ENCODE results near the gene STRA8. TPM values are rescaled to one million over a fixed set of nuclear protein-coding genes. Genes with fewer than 3 reads are reported as not detected.

Gene STRA8
- total and polyA plus RNA-seq, 2 of the 13 experiments (the other 11 are each of a cell fraction or from before 2014, with no cell fraction given), result not detected

- TF ChIP-seq, protein P1, sequence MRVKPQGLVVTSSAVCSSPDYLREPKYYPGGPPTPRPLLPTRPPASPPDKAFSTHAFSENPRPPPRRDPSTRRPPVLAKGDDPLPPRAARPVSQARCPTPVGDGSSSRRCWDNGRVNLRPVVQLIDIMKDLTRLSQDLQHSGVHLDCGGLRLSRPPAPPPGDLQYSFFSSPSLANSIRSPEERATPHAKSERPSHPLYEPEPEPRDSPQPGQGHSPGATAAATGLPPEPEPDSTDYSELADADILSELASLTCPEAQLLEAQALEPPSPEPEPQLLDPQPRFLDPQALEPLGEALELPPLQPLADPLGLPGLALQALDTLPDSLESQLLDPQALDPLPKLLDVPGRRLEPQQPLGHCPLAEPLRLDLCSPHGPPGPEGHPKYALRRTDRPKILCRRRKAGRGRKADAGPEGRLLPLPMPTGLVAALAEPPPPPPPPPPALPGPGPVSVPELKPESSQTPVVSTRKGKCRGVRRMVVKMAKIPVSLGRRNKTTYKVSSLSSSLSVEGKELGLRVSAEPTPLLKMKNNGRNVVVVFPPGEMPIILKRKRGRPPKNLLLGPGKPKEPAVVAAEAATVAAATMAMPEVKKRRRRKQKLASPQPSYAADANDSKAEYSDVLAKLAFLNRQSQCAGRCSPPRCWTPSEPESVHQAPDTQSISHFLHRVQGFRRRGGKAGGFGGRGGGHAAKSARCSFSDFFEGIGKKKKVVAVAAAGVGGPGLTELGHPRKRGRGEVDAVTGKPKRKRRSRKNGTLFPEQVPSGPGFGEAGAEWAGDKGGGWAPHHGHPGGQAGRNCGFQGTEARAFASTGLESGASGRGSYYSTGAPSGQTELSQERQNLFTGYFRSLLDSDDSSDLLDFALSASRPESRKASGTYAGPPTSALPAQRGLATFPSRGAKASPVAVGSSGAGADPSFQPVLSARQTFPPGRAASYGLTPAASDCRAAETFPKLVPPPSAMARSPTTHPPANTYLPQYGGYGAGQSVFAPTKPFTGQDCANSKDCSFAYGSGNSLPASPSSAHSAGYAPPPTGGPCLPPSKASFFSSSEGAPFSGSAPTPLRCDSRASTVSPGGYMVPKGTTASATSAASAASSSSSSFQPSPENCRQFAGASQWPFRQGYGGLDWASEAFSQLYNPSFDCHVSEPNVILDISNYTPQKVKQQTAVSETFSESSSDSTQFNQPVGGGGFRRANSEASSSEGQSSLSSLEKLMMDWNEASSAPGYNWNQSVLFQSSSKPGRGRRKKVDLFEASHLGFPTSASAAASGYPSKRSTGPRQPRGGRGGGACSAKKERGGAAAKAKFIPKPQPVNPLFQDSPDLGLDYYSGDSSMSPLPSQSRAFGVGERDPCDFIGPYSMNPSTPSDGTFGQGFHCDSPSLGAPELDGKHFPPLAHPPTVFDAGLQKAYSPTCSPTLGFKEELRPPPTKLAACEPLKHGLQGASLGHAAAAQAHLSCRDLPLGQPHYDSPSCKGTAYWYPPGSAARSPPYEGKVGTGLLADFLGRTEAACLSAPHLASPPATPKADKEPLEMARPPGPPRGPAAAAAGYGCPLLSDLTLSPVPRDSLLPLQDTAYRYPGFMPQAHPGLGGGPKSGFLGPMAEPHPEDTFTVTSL (CRISPR knock-in tag; IDR thresholded peaks at IDR 0.05; ENCODE audit: borderline replicate concordance), result no peak
- TF ChIP-seq ZNF383 (CRISPR knock-in tag; IDR thresholded peaks at IDR 0.05; ENCODE audit: borderline replicate concordance), result no peak
- TF ChIP-seq NFE2L2 (IDR thresholded peaks at IDR 0.05; ENCODE audit: low read length), result no peak
- TF ChIP-seq ZBTB21 (CRISPR knock-in tag; IDR thresholded peaks at IDR 0.05), result no peak
- no peak for TF ChIP-seq HES4 (CRISPR knock-in tag; IDR thresholded peaks at IDR 0.05; ENCODE audit: borderline replicate concordance)
- TF ChIP-seq, protein P2, sequence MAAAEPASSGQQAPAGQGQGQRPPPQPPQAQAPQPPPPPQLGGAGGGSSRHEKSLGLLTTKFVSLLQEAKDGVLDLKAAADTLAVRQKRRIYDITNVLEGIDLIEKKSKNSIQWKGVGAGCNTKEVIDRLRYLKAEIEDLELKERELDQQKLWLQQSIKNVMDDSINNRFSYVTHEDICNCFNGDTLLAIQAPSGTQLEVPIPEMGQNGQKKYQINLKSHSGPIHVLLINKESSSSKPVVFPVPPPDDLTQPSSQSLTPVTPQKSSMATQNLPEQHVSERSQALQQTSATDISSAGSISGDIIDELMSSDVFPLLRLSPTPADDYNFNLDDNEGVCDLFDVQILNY (CRISPR knock-in tag; conservative IDR thresholded peaks at IDR 0.05), result no peak
- no peak for TF ChIP-seq ZNF414 (CRISPR knock-in tag; IDR thresholded peaks at IDR 0.05)
- TF ChIP-seq CENPX (CRISPR knock-in tag; IDR thresholded peaks at IDR 0.05), result no peak
- no peak for TF ChIP-seq ZNF451 (CRISPR knock-in tag; IDR thresholded peaks at IDR 0.05)
Observed at GRCh38 chr7:135269921-135270320, 36.3 kb downstream of the STRA8 start (continued).
